Mononuclear cell (primary cell): ENCODE results near the gene RAB4B. TPM values are rescaled to one million over a fixed set of nuclear protein-coding genes. Genes with fewer than 3 reads are reported as not detected.
A peak's percentile ranks its signal among the peaks of the same experiment; 100 is the strongest.
"Not testable (repeated sequence)": the region's sequence is repeated elsewhere in the genome, so short reads cannot be mapped to it uniquely, and the experiment has no call there.

Source experiments
- H3K27me3 ChIP-seq: 2 replicates; pipeline ENCODE4 v1.6.0; 2011; ENCODE audit warnings: low read length, control low read depth; ENCODE audit not compliant: insufficient read depth
- H3K4me1 ChIP-seq: 2 replicates; pipeline ENCODE4 v1.5.1; 2011; ENCODE audit warnings: mild to moderate bottlenecking, low read length, control low read depth; ENCODE audit not compliant: insufficient read depth
- H3K4me3 ChIP-seq: 2 replicates; pipeline ENCODE4 v1.5.1; 2011; ENCODE audit warnings: mild to moderate bottlenecking, low read length, moderate library complexity
- H3K9me3 ChIP-seq: 2 replicates; pipeline ENCODE4 v1.5.1; 2011; ENCODE audit warnings: low read depth, mild to moderate bottlenecking, control low read depth, low read length
- total RNA-seq: library from RNA; depleted of rRNA; stranded (reverse); fragments of >200 nt; gene quantifications from one replicate; pipeline ENCODE4 v1.2.3, GENCODE V29; 2012

RAB4B gene
- total RNA-seq, 1 donor: 9.6 TPM

DNA sequence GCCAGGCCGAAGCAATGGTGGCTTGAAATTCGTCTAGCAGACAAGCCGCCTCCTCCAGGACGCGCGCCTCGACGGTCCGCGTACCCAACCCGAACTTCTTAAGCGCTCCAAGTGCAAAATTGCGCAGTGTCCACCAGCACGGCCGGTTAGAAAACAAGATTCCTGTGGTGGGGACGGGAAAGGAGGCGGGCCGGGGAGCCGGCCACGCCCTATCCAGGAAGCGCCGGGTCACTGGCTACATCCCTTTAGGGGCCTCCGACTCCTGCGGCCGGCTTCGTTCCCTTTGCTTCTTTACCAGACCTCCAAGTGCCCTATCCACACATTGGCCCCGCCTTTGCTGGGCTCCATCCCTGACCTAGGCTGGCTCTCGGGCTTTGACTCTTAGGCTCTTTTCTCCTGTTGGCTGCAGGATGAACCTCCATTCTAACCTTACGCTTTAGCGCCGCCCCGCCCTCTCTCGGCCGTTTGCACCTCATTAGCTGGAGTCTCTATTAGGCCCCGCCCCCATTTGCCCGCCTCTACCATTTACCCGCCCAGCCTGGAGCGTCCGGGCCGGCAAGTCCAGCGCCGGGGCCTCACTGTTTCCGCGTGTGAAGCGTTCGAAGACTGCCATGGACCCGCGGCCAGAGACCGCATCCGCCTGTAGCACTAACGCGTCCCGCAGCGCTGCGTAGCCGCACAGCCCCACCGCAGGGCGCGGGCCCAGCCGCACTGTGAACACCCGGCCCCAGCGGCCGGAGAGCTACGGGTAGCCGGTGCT is 32.8 kb downstream of the RAB4B start:
- H3K9me3 ChIP-seq, H3K27me3 ChIP-seq: not testable (repeated sequence)
- H3K4me3 ChIP-seq: peak overlapping the region; percentile 41
- H3K4me1 ChIP-seq: peaks cover 51% of the 10 kb centered on the region

- peaks cover 43% of the 10 kb centered on the region for H3K4me1 ChIP-seq
- H3K27me3 ChIP-seq: no peaks in the 10 kb centered on the region
- peak overlapping the region; percentile 41 for H3K4me3 ChIP-seq
- H3K9me3 ChIP-seq: no peaks in the 10 kb centered on the region
Measured at GRCh38 chr19:40811478-40812341, 33.7 kb downstream of the RAB4B start.

GRCh38 chr19:40812571-40812970 is 34.5 kb downstream of the RAB4B start:
- H3K4me3 ChIP-seq, H3K9me3 ChIP-seq, H3K27me3 ChIP-seq: not testable (repeated sequence)
- peaks cover 34% of the 10 kb centered on the region for H3K4me1 ChIP-seq

DNA sequence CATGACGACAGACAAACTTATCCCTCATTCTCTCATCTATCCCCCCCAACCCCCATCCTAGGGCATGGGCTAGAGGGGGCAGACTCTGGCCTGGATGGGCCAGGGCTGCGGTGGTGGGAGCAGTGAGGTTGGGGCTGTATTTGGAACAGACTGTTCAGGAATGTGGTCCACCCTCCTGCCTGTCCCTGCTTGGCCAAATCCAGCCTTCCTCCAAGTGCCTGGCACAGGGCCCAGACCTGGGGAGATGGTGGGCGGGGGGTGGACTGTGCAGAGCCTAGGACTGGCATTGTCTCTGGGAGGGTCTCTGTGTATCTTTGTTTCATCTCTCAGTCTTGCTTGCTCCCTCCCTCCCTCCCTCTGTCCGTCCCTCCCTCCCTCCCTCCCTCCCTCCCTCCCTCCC is 35.1 kb downstream of the RAB4B start:
- Histone ChIP-seq H3K9me3 (no peaks in the 10 kb centered on the region), H3K4me1 (peaks cover 35% of the 10 kb centered on the region), H3K4me3 (no peak overlapping the region), H3K27me3 (no peaks in the 10 kb centered on the region)

DNA sequence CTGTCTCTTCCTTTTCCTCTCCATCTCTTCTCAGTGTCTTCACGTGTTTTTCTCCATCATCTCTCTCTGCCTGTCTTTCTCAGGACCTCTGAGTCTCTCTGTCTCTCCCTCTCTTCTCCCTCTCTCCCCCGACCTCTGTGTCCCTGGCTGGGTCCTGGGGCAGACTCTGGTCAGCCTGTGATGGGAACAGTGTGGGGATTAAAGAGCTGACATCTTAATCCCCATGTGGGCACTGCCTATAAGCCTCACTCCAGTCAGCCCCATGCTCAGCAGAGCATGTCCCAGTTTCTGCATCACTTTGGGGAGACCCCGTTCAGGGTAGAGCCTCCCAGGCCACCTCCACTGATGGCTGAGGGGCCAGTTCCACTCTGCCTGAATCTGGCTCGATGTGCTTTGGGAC is 37.2 kb downstream of the RAB4B start:
- Histone ChIP-seq H3K4me3 (no peak overlapping the region), H3K27me3 (no peaks in the 10 kb centered on the region), H3K4me1 (peaks cover 44% of the 10 kb centered on the region), H3K9me3 (no peaks in the 10 kb centered on the region)

DNA sequence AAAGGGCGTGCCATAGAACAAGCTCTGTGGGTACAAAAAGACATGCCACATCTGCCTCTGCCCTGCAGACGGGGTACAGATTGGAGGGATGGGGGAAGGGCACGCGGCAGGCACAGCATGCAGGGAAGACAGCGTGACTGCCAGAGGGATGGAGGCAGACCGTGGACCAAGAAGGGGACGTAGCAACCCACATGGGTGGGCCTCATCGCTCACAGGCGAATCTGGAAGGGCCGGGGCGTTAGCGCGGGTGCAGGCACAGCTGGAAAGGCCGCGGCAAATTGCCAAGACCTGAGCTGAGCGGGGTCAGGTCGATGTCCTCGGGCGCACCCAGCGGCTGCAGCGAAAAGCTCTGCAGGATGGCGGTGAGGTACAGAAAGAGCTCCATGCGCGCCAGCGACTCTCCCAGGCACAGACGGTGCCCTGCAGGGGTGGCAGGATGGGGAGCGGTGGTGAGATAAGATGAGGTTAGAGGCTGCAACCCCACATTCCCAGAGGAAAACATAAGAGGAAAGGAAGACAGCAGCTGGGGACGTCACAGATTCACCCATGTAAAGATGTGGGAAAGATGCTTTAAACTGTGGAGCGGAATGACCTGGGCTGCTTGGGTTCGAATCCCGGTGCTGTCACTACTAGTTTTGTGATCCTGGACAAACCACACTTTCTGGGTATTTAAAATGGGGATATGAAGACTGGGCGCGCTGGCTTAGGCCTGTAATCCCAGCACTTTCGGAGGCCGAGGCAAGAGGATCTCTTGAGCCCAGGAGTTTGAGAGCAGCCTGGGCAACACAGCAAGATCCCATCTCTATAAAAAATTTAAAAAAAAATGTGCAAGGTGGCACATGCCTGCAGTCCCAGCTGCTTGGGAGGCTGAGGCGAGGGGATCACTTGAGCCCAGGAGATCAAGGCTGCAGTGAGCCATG is 40.7 kb downstream of the RAB4B start:
- not testable (repeated sequence) for H3K27me3 ChIP-seq, H3K9me3 ChIP-seq
- peak overlapping the region; percentile 9 for H3K4me3 ChIP-seq
- peaks cover 43% of the 10 kb centered on the region for H3K4me1 ChIP-seq

GRCh38 chr19:40819479-40820234 is 41.6 kb downstream of the RAB4B start:
- peaks cover 49% of the 10 kb centered on the region for H3K4me1 ChIP-seq
- H3K9me3 ChIP-seq, H3K27me3 ChIP-seq, H3K4me3 ChIP-seq: not testable (repeated sequence)

DNA sequence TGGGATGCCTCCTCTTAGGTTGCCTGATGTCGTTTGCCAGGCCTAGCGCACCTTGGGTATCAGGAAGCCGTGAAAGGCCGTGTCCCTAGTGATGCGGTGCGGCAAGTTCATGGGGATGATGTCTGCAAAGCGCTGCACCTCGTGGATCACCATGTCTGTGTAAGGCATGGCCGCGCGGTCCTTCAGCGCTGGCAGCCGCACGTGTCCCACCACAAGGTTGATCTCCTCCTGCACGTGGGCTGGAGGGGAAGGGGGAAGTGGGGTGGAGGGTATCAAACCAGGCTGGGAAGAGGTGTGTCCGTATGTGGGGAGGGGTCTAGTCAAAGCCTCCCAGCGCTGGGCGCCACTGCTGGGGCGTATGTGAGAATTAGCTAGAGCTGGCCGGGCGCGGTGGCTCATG is 44.1 kb downstream of the RAB4B start:
- Histone ChIP-seq H3K4me3 (no peak overlapping the region), H3K27me3 (no peaks in the 10 kb centered on the region), H3K9me3 (no peaks in the 10 kb centered on the region), H3K4me1 (peaks cover 60% of the 10 kb centered on the region)

DNA sequence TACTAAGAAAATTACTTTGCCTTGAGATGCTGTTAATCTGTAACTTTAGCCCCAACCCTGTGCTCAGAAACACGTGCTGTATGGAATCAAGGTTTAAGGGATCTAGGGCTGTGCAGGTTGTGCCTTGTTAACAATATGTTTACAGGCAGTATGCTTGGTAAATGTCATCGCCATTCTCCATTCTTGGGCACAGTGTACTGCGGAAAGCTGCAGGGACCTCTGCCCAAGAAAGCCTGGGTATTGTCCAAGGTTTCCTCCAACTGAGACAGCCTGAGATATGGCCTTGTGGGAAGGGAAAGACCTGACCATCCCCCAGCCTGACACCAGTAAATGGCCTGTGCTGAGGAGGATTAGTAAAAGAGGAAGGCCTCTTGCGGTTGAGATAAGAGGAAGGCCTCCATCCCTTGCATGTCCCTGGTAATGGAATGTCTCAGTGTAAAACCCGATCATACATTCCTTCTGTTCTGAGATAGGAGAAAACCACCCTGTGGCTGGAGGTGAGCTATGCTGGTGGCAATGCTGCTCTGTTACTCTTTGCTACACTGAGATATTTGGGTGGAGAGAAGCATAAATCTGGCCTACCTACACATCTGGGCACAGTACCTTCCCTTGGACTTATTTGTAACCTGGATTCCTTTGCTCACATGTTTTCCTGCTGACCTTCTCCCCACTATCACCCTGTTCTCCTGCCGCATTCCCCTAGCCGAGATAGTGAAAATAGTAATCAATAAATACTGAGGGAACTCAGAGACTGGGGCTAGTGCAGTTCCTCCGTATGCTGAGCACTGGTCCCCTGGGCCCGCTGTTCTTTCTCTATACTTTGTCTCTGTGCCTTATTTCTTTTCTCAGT is 44.9 kb downstream of the RAB4B start:
- not testable (repeated sequence) for H3K27me3 ChIP-seq, H3K4me3 ChIP-seq, H3K9me3 ChIP-seq
- peaks cover 58% of the 10 kb centered on the region for H3K4me1 ChIP-seq

DNA sequence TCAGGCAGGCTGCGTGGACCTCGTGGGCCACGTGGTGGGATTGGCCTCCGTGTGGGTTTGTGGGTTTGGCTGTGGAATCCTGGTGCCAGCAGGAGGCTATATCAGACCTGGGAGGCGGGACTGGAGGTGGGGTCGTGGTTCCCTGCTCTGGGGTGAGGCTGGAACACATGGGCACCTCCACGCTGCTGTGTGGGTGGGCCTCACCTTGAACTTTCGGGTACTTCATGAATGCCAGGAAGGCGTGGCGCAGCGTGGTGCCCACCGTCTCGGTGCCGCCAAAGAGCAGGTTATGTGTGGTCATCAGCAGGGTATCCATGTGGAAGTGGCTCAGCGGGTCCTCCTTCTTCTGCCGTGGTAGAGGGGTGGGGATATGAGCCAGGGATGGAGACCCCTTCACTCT is 46.9 kb downstream of the RAB4B start:
- not testable (repeated sequence) for H3K27me3 ChIP-seq, H3K4me3 ChIP-seq, H3K9me3 ChIP-seq
- peaks cover 39% of the 10 kb centered on the region for H3K4me1 ChIP-seq

GRCh38 chr19:40825460-40826095 is 47.5 kb downstream of the RAB4B start:
- peaks cover 36% of the 10 kb centered on the region for H3K4me1 ChIP-seq
- H3K4me3 ChIP-seq, H3K27me3 ChIP-seq, H3K9me3 ChIP-seq: not testable (repeated sequence)

DNA sequence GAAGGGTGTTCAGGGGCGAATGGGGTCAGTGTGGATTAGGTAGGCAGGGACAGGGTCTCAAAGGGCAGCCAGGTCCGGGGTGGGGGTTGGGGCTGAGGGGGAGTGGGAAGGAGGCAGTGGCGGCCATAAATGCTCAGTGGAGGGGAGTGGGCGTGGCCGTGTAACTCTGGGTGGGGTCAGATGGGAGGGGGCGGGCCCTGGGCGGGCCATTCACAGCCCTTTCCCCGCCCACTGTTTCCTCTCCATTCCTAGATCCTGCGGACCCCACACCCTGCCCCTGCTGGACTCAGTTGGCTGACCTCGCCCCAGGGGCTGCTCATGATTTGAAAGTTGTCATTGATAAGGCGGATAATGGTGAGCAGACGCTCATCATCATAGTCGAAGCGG is 48.3 kb downstream of the RAB4B start:
- not testable (repeated sequence) for H3K27me3 ChIP-seq, H3K9me3 ChIP-seq, H3K4me3 ChIP-seq
- H3K4me1 ChIP-seq: peaks cover 37% of the 10 kb centered on the region

DNA sequence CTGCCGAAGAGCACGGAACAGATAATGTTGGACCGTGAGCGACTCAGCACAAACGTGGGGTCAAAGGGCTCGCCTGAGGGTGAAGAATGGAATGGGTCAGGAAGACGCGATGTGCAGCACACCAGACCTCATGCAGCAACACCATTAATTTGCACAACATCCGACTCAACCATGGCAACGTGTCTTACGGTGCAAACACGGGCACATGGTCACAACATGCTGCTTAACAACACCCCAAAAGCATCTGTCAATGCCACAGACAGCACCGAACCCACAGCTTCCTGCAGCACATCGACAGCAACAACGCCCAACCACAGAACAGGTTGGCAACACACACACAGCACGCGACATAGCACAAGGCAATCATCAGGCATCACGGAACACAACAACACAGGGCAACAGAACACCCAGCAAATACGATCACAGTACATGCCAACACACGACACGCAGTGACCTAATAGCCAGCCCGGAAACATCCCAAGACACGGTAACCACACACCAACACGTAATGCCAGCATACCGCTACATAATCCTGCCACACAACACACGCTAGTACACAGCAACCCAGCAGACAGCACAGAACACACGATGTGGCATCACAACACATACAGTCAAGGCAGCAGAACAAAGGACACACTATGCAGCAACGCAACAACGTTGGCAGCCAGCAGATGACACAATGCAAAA is 48.8 kb downstream of the RAB4B start:
- H3K27me3 ChIP-seq, H3K4me3 ChIP-seq, H3K9me3 ChIP-seq: not testable (repeated sequence)
- H3K4me1 ChIP-seq: peaks cover 42% of the 10 kb centered on the region
